ENCODE data around the gene RPRD1B. TPM values are rescaled to one million over a fixed set of nuclear protein-coding genes. Genes with fewer than 3 reads are reported as not detected.

Gene RPRD1B
- total RNA-seq, 1 experiment from 2014 or later, result 55.1 TPM

DNA sequence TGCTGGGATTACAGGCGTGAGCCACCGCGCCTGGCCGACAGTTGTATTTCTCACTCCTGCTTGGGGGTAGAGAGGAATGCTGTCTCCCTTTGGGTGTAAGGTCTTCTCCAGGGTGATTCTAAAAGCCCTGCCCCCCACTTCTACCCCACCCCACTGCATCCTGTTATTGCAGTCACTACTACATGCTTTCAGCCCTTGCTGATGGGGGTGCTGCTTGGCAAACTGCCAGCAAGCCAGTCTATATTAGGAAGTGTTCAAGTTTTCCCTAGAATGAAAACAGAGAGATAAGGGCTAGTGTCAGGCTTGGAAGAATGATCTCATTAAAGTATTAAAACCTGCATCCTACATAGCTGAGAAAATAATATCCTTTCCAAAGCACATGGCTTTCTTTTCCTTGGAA, 31.6 kb upstream of the RPRD1B start:
- peaks cover 9% of the 10 kb centered on the region for H3K36me3 ChIP-seq (ENCODE audit: low read depth)

DNA sequence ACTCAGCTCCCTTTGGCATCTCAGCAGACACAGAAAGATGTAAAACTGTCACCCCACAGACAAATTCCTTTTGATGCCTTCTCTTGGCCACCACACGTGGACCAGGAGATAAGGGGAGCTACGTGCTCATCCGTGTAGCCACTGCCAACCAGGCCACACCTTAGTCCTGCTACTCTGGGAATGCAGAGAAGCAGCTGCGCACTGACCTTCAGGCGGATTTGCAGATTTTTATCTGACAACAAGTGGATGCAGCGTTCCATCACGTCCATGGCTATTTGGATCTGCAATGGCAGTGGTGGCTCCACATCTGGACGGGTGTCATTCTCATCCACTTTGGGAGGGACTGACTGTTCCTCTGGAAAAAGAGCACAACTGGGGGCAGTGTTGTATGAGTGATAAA, 31.1 kb upstream of the RPRD1B start:
- 0 out of 2 replicates have a peak, but pooled peaks cover 6% of the 10 kb centered on the region for H3F3A ChIP-seq (ENCODE audit: insufficient read depth, low read depth)
- no peak for TF ChIP-seq EZH2 (IDR thresholded peaks at IDR 0.05; ENCODE audit: low read depth)
- TF ChIP-seq, protein P1, sequence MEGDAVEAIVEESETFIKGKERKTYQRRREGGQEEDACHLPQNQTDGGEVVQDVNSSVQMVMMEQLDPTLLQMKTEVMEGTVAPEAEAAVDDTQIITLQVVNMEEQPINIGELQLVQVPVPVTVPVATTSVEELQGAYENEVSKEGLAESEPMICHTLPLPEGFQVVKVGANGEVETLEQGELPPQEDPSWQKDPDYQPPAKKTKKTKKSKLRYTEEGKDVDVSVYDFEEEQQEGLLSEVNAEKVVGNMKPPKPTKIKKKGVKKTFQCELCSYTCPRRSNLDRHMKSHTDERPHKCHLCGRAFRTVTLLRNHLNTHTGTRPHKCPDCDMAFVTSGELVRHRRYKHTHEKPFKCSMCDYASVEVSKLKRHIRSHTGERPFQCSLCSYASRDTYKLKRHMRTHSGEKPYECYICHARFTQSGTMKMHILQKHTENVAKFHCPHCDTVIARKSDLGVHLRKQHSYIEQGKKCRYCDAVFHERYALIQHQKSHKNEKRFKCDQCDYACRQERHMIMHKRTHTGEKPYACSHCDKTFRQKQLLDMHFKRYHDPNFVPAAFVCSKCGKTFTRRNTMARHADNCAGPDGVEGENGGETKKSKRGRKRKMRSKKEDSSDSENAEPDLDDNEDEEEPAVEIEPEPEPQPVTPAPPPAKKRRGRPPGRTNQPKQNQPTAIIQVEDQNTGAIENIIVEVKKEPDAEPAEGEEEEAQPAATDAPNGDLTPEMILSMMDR (conservative IDR thresholded peaks at IDR 0.05), result no peak
- no peaks in the 10 kb centered on the region for H3K27me3 ChIP-seq (ENCODE audit: insufficient read depth, low read depth)
- H3K9me2 ChIP-seq (ENCODE audit: insufficient read depth), result no peaks in the 10 kb centered on the region
- H3K79me2 ChIP-seq (ENCODE audit: low read depth), result no peaks in the 10 kb centered on the region
- peaks cover 9% of the 10 kb centered on the region for H3K36me3 ChIP-seq (ENCODE audit: low read depth)
- H3K27ac ChIP-seq, result no peak overlapping the region
- intact Hi-C loops (cut with micrococcal nuclease; ENCODE audit: unreplicated experiment), result no loop called here
- no TSS peak for BruUV-seq (replicated peaks)
- no peaks in the 10 kb centered on the region for H3K4me1 ChIP-seq (replicated peaks; ENCODE audit: insufficient read depth)
- no peak overlapping the region for H3K4me2 ChIP-seq
- no peak overlapping the region for H3K4me3 ChIP-seq
- H3K9me3 ChIP-seq (ENCODE audit: insufficient read depth, low read depth), result no peaks in the 10 kb centered on the region
- no peak overlapping the region for H2AFZ ChIP-seq
- POLR2A ChIA-PET (ENCODE audit: unreplicated experiment), result interaction anchor here (0.7 kb wide), 1 partner anchor 35 kb away, joined by 3 read pairs; no protein-coding TSS in a partner anchor
- no peak for DNase-seq
- CTCF ChIA-PET, result interaction anchor here (0.5 kb wide), 1 partner anchor 24 kb away, joined by 3 read pairs; no protein-coding TSS in a partner anchor
- H4K20me1 ChIP-seq (ENCODE audit: insufficient read depth), result peaks cover 7% of the 10 kb centered on the region; the same call in 1 of the 2 replicates

More for the DNA sequence above, 31.6 kb upstream of the RPRD1B start:
- Histone ChIP-seq H3K4me3 (no peak overlapping the region), H3F3A (ENCODE audit: insufficient read depth, low read depth) (0 out of 2 replicates have a peak, but pooled peaks cover 6% of the 10 kb centered on the region), H3K27me3 (ENCODE audit: insufficient read depth, low read depth) (no peaks in the 10 kb centered on the region), H4K20me1 (ENCODE audit: insufficient read depth) (peaks cover 7% of the 10 kb centered on the region; the same call in 1 of the 2 replicates), H3K9me2 (ENCODE audit: insufficient read depth) (no peaks in the 10 kb centered on the region), H3K4me1 (replicated peaks; ENCODE audit: insufficient read depth) (no peaks in the 10 kb centered on the region), H3K4me2 (no peak overlapping the region), H3K79me2 (ENCODE audit: low read depth) (no peaks in the 10 kb centered on the region), H3K27ac (no peak overlapping the region), H3K9me3 (ENCODE audit: insufficient read depth, low read depth) (no peaks in the 10 kb centered on the region), H2AFZ (no peak overlapping the region)
- ChIA-PET CTCF (no interaction called here), POLR2A (ENCODE audit: unreplicated experiment) (interaction anchor here (0.6 to 0.7 kb wide), 2 partner anchors 36 to 275 kb away, joined by 3 to 4 read pairs; no protein-coding TSS in a partner anchor)
- intact Hi-C loops (cut with micrococcal nuclease; ENCODE audit: unreplicated experiment), result no loop called here
- TF ChIP-seq, protein P1 (conservative IDR thresholded peaks at IDR 0.05), result no peak
- TF ChIP-seq EZH2 (IDR thresholded peaks at IDR 0.05; ENCODE audit: low read depth), result no peak
- DNase-seq, result no peak
- no TSS peak for BruUV-seq (replicated peaks)

DNA sequence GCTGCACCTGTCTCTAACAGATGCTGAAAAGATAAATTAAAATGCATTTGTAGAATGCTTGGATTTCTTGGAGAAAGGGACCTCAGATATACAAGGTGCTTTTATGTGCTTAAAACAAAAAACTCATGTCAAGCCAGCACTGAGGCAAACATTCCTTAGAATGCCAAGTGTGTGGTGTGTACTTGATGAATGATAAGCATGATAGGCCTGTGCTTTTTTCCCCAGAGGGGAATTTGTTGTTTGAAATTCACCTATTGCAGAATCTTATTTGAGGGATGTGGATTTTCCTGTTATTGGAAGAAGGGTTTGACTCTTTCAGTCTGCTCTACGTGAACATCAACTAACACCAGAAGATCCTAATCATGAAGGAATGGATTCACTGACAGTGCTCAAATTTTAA, 29.1 kb upstream of the RPRD1B start:
- 0 out of 2 replicates have a peak, but pooled peaks cover 6% of the 10 kb centered on the region for H3F3A ChIP-seq (ENCODE audit: insufficient read depth, low read depth)
- no peaks in the 10 kb centered on the region for H3K79me2 ChIP-seq (ENCODE audit: low read depth)
- H3K27ac ChIP-seq, result no peak overlapping the region
- peaks cover 11% of the 10 kb centered on the region; the same call in 1 of the 2 replicates for H4K20me1 ChIP-seq (ENCODE audit: insufficient read depth)
- BruUV-seq (replicated peaks), result no TSS peak
- no peaks in the 10 kb centered on the region for H3K27me3 ChIP-seq (ENCODE audit: insufficient read depth, low read depth)
- H2AFZ ChIP-seq, result no peak overlapping the region
- ChIA-PET CTCF (no interaction called here), POLR2A (ENCODE audit: unreplicated experiment) (no interaction called here)
- intact Hi-C loops (cut with micrococcal nuclease; ENCODE audit: unreplicated experiment), result no loop called here
- H3K36me3 ChIP-seq (ENCODE audit: low read depth), result no peaks in the 10 kb centered on the region; the same call in 1 of the 2 replicates
- no peak overlapping the region for H3K4me3 ChIP-seq
- no peaks in the 10 kb centered on the region for H3K9me3 ChIP-seq (ENCODE audit: insufficient read depth, low read depth)
- DNase-seq, result no peak
- no peak overlapping the region for H3K4me2 ChIP-seq
- no peak for TF ChIP-seq EZH2 (IDR thresholded peaks at IDR 0.05; ENCODE audit: low read depth)
- TF ChIP-seq, protein P1 (conservative IDR thresholded peaks at IDR 0.05), result no peak
- H3K9me2 ChIP-seq (ENCODE audit: insufficient read depth), result no peaks in the 10 kb centered on the region
- H3K4me1 ChIP-seq (replicated peaks; ENCODE audit: insufficient read depth), result no peaks in the 10 kb centered on the region

Measured in PC-9 (cell line).